Measurements from ENCODE around the gene TTC23.

TTC23 gene

GRCh38 chr15:99151156-99151555, 98.2 kb downstream of the TTC23 start:
- no peak overlapping the region for H3K4me3 ChIP-seq (ENCODE audit: low read depth, low read length)
- no peak for DNase-seq (ENCODE audit: low read depth)
- no peak for TF ChIP-seq CTCF (IDR thresholded peaks at IDR 0.05; ENCODE audit: low read depth, low read length, missing control alignments)

GRCh38 chr15:99149366-99149765, 100.0 kb downstream of the TTC23 start:
- H3K4me3 ChIP-seq (ENCODE audit: low read depth, low read length): no peak overlapping the region
- DNase-seq (ENCODE audit: low read depth): no peak
- TF ChIP-seq CTCF (IDR thresholded peaks at IDR 0.05; ENCODE audit: low read depth, low read length, missing control alignments): no peak

- no peak for DNase-seq (ENCODE audit: low read depth)
- H3K4me3 ChIP-seq (ENCODE audit: low read depth, low read length): no peak overlapping the region
- TF ChIP-seq CTCF (IDR thresholded peaks at IDR 0.05; ENCODE audit: low read depth, low read length, missing control alignments): no peak
These were observed 100.5 kb downstream of the TTC23 start for GRCh38 chr15:99148851-99149276.

GRCh38 chr15:99146661-99147060, 102.7 kb downstream of the TTC23 start:
- TF ChIP-seq CTCF (IDR thresholded peaks at IDR 0.05; ENCODE audit: low read depth, low read length, missing control alignments): no peak
- no peak for DNase-seq (ENCODE audit: low read depth)
- no peak overlapping the region for H3K4me3 ChIP-seq (ENCODE audit: low read depth, low read length)

GRCh38 chr15:99145778-99146177, 103.6 kb downstream of the TTC23 start:
- no peak for DNase-seq (ENCODE audit: low read depth)
- no peak overlapping the region for H3K4me3 ChIP-seq (ENCODE audit: low read depth, low read length)
- no peak for TF ChIP-seq CTCF (IDR thresholded peaks at IDR 0.05; ENCODE audit: low read depth, low read length, missing control alignments)

- DNase-seq (ENCODE audit: low read depth): no peak
- no peak overlapping the region for H3K4me3 ChIP-seq (ENCODE audit: low read depth, low read length)
- no peak for TF ChIP-seq CTCF (IDR thresholded peaks at IDR 0.05; ENCODE audit: low read depth, low read length, missing control alignments)
These were observed 104.4 kb downstream of the TTC23 start for GRCh38 chr15:99145005-99145404.
